ENCODE measurements around the gene EFNB2.

Gene EFNB2

GRCh38 chr13:106486287-106486686, 49.2 kb downstream of the EFNB2 start:
- DNase-seq (ENCODE audit: low read depth) = no peak
- no peak overlapping the region for H3K4me3 ChIP-seq (ENCODE audit: low read depth, low read length)
- TF ChIP-seq CTCF (IDR thresholded peaks at IDR 0.05; ENCODE audit: control insufficient read depth, extremely low read depth, insufficient read depth) = no peak

GRCh38 chr13:106484537-106485193, 50.8 kb downstream of the EFNB2 start:
- no peak overlapping the region for H3K4me3 ChIP-seq (ENCODE audit: low read depth, low read length)
- TF ChIP-seq CTCF (IDR thresholded peaks at IDR 0.05; ENCODE audit: control insufficient read depth, extremely low read depth, insufficient read depth) = no peak
- no peak for DNase-seq (ENCODE audit: low read depth)

- TF ChIP-seq CTCF (IDR thresholded peaks at IDR 0.05; ENCODE audit: control insufficient read depth, extremely low read depth, insufficient read depth) = no peak
- no peak for DNase-seq (ENCODE audit: low read depth)
- H3K4me3 ChIP-seq (ENCODE audit: low read depth, low read length) = no peak overlapping the region
These were observed 51.4 kb downstream of the EFNB2 start for GRCh38 chr13:106484084-106484483.

GRCh38 chr13:106481919-106482318, 53.5 kb downstream of the EFNB2 start:
- no peak for TF ChIP-seq CTCF (IDR thresholded peaks at IDR 0.05; ENCODE audit: control insufficient read depth, extremely low read depth, insufficient read depth)
- H3K4me3 ChIP-seq (ENCODE audit: low read depth, low read length) = no peak overlapping the region
- no peak for DNase-seq (ENCODE audit: low read depth)

GRCh38 chr13:106480351-106480910, 55.0 kb downstream of the EFNB2 start:
- TF ChIP-seq CTCF (IDR thresholded peaks at IDR 0.05; ENCODE audit: control insufficient read depth, extremely low read depth, insufficient read depth) = no peak
- no peak overlapping the region for H3K4me3 ChIP-seq (ENCODE audit: low read depth, low read length)
- DNase-seq (ENCODE audit: low read depth) = no peak

- TF ChIP-seq CTCF (IDR thresholded peaks at IDR 0.05; ENCODE audit: control insufficient read depth, extremely low read depth, insufficient read depth) = no peak
- DNase-seq (ENCODE audit: low read depth) = no peak
- H3K4me3 ChIP-seq (ENCODE audit: low read depth, low read length) = no peak overlapping the region
These were observed 55.5 kb downstream of the EFNB2 start for GRCh38 chr13:106479929-106480328.

GRCh38 chr13:106478116-106478515, 57.3 kb downstream of the EFNB2 start:
- no peak overlapping the region for H3K4me3 ChIP-seq (ENCODE audit: low read depth, low read length)
- no peak for TF ChIP-seq CTCF (IDR thresholded peaks at IDR 0.05; ENCODE audit: control insufficient read depth, extremely low read depth, insufficient read depth)
- DNase-seq (ENCODE audit: low read depth) = no peak
